GM12872 (cell line): ENCODE data around the gene ARHGEF28.

Experiments used
- CTCF ChIP-seq: IDR thresholded peaks from 3 replicates; pipeline ENCODE4 v1.5.1; 2011; ENCODE audit warnings: low read depth, mild to moderate bottlenecking, low read length, moderate library complexity; ENCODE audit not compliant: insufficient read depth

The ARHGEF28 gene

GRCh38 chr5:73766902-73767301, 140.9 kb downstream of the ARHGEF28 start:
- TF ChIP-seq CTCF = no peak

GRCh38 chr5:73770172-73771025, 144.4 kb downstream of the ARHGEF28 start:
- TF ChIP-seq CTCF = no peak

GRCh38 chr5:73774924-73775323, 148.9 kb downstream of the ARHGEF28 start:
- no peak for TF ChIP-seq CTCF

- TF ChIP-seq CTCF = no peak
These were observed 150.4 kb downstream of the ARHGEF28 start for GRCh38 chr5:73776405-73776804.

- TF ChIP-seq CTCF = no peak
These were observed 151.2 kb downstream of the ARHGEF28 start for GRCh38 chr5:73777192-73777591.

- no peak for TF ChIP-seq CTCF
These were observed 154.5 kb downstream of the ARHGEF28 start for GRCh38 chr5:73780302-73781080.

GRCh38 chr5:73781107-73781768, 155.2 kb downstream of the ARHGEF28 start:
- TF ChIP-seq CTCF = no peak
